Measurements from ENCODE around the gene IL17RE.

Gene IL17RE

GRCh38 chr3:9948586-9948985 lies 45.9 kb downstream of the IL17RE start:
- H3K9me3 ChIP-seq, result no peaks in the 10 kb centered on the region
- DNase-seq, result no peak
- no peak for TF ChIP-seq CTCF (IDR thresholded peaks at IDR 0.05; ENCODE audit: low read depth, low read length)

GRCh38 chr3:9949115-9949514 lies 46.5 kb downstream of the IL17RE start:
- H3K36me3 ChIP-seq, result no peaks in the 10 kb centered on the region
- no peaks in the 10 kb centered on the region for H3K27me3 ChIP-seq
- no peak for TF ChIP-seq CTCF (IDR thresholded peaks at IDR 0.05; ENCODE audit: low read depth, low read length)
- no peak for DNase-seq
- no peak overlapping the region for H3K4me3 ChIP-seq (ENCODE audit: low read depth, low read length)
- H3K9me3 ChIP-seq, result no peaks in the 10 kb centered on the region
- H3K4me1 ChIP-seq, result no peaks in the 10 kb centered on the region

More at GRCh38 chr3:9948586-9948985, 45.9 kb downstream of the IL17RE start:
- Histone ChIP-seq H3K27me3 (no peaks in the 10 kb centered on the region), H3K4me1 (no peaks in the 10 kb centered on the region), H3K4me3 (ENCODE audit: low read depth, low read length) (no peak overlapping the region), H3K36me3 (no peaks in the 10 kb centered on the region)

DNA sequence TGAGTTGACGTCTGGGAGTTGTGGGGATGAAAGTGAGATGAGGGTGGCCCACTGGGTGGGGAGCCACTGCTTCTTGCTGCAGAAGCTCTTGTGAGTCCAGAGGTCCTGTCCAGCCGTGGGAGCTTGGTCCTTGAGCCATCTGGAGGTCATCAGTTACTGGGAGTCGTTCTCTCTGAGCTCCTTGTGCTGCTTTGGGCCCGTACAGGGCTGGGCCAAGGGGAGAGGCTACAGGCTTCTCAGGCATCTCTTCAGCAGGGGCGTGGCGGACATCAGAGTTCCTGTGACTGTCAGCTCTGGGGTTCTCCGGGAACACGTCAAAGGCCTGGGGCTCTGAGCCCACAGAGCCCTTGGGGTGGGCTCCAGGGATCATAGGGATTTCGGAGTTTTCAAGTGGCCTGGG lies 47.0 kb downstream of the IL17RE start:
- Histone ChIP-seq H3K9me3 (no peaks in the 10 kb centered on the region), H3K27me3 (no peaks in the 10 kb centered on the region), H3K36me3 (no peaks in the 10 kb centered on the region), H3K4me1 (no peaks in the 10 kb centered on the region), H3K4me3 (ENCODE audit: low read depth, low read length) (no peak overlapping the region)
- DNase-seq, result no peak
- no peak for TF ChIP-seq CTCF (IDR thresholded peaks at IDR 0.05; ENCODE audit: low read depth, low read length)

DNA sequence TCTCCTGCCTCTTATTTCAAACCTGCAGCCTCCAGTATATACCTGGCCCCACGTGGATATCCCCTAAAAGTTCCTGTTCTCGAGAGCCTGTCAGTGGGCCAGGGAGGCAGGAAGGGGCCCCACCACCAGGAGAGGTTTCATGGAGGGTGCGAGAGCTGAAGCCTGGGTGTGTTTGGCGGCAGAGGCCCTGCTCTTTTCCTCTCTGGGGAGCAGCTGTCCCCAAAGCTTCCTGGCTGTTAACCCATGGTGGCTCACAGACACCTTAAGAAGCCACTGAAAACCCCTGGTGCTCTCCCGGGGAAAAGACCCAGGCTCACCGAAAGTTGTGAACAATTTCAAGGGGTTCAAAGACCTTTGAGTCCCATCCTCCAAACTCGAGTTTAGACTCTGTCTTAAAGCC lies 48.5 kb downstream of the IL17RE start:
- peaks cover 4% of the 10 kb centered on the region; the same call in 1 of the 2 replicates for H3K4me1 ChIP-seq
- H3K4me3 ChIP-seq (ENCODE audit: low read depth, low read length), result no peak overlapping the region
- no peak for DNase-seq
- no peaks in the 10 kb centered on the region for H3K27me3 ChIP-seq
- H3K9me3 ChIP-seq, result no peaks in the 10 kb centered on the region
- no peaks in the 10 kb centered on the region for H3K36me3 ChIP-seq
- TF ChIP-seq CTCF (IDR thresholded peaks at IDR 0.05; ENCODE audit: low read depth, low read length), result no peak

- no peaks in the 10 kb centered on the region for H3K9me3 ChIP-seq
- H3K4me1 ChIP-seq, result peaks cover 4% of the 10 kb centered on the region; the same call in 1 of the 2 replicates
- no peaks in the 10 kb centered on the region for H3K27me3 ChIP-seq
- no peak for DNase-seq
- H3K36me3 ChIP-seq, result no peaks in the 10 kb centered on the region
- H3K4me3 ChIP-seq (ENCODE audit: low read depth, low read length), result peak overlapping the region; percentile 46
- no peak for TF ChIP-seq CTCF (IDR thresholded peaks at IDR 0.05; ENCODE audit: low read depth, low read length)
These were observed 48.9 kb downstream of the IL17RE start for GRCh38 chr3:9951598-9951961.

DNA sequence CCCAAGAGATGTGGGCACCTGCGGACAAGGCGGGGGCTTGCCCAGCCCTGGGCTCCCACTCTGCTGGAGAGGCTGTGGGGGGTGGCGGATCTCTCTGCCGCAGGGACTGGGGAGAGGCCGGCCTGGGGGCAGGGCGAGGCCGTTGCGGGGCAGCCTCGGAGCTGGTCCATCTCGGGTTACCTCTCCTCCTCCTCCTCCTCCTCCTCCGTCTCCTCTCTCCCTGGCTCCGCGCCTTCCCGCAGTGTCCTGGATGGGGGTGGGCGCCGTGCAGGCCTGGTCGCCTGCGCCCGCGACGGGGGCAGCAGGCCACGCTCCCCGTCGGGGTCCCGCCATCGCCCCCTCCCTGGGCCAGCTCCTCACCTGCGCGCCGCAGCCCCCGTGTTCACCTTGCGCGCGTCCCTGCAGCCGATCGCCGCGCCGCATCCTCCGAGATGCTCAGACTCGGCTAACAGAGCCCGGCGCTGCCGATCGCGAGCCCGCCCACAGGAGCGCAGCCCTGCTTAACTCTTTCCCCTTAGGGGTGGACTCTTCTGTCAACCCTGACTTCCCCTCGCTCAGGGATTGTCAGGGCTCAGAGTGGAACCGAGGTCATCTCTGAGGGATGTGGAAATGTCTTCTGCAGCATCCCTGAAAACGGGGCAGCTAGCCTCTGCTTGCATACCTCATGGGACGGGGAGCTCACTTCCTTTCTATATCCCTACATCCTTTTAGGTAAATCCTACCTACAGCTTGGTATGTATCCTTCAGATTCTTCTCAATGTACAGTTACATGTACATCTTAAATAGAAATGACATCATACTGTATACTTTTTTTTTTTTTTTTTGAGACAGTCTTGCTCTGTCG lies 49.5 kb downstream of the IL17RE start, which contains the start of gene PRRT3:
Gene PRRT3 (minus strand): TSS at position 447 of the 844 bp plus-strand sequence. CDS start 2,293 bp downstream, outside the sequence.
- peaks cover 4% of the 10 kb centered on the region; the same call in 1 of the 2 replicates for H3K4me1 ChIP-seq
- DNase-seq, result peak; percentile 28
- TF ChIP-seq CTCF (IDR thresholded peaks at IDR 0.05; ENCODE audit: low read depth, low read length), result no peak
- no peaks in the 10 kb centered on the region for H3K27me3 ChIP-seq
- peak within 1 kb of the TSS; percentile 46 for H3K4me3 ChIP-seq (ENCODE audit: low read depth, low read length)
- no peaks in the 10 kb centered on the region for H3K36me3 ChIP-seq
- no peaks in the 10 kb centered on the region for H3K9me3 ChIP-seq
